ENCODE results near the gene TIAM1.

TIAM1 gene

DNA sequence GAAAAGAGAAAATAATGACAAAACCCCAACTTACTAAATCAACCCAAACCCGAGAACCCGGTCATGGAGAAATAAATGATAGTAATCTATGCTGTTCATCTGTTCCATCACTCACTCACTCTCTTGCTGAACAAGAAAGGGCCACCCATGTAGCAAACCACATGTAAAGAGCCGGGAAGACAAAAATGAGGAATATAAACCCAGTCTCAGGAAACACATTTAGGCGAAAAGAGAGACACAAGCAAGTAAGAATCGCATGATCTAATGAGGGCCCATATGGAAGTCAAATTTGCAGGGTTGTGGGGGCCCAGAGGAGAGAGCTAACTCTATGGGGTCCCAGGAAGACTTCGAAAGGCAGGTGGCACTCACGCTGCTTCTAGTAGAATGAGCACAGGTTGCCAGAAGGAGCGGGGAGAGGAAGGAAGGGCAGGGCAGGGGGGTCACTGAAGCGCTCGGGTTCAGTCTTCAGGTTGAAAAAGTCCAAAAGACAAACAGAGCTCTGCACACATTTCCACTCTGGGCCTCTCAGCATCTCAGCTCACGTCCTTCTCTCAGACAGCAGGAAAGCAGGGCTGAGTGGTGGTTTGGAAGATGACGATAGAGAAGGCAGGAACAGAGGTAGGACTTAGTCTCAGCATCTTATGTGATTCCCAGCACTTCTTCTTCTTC, 162.8 kb downstream of the TIAM1 start:
- no peak overlapping the region for H3K4me3 ChIP-seq (ENCODE audit: control insufficient read depth, low read depth, low read length)
- DNase-seq (ENCODE audit: low read depth), result no peak
- no peak for TF ChIP-seq CTCF (conservative IDR thresholded peaks at IDR 0.05; ENCODE audit: control insufficient read depth, insufficient read depth, low read depth, low read length)

DNA sequence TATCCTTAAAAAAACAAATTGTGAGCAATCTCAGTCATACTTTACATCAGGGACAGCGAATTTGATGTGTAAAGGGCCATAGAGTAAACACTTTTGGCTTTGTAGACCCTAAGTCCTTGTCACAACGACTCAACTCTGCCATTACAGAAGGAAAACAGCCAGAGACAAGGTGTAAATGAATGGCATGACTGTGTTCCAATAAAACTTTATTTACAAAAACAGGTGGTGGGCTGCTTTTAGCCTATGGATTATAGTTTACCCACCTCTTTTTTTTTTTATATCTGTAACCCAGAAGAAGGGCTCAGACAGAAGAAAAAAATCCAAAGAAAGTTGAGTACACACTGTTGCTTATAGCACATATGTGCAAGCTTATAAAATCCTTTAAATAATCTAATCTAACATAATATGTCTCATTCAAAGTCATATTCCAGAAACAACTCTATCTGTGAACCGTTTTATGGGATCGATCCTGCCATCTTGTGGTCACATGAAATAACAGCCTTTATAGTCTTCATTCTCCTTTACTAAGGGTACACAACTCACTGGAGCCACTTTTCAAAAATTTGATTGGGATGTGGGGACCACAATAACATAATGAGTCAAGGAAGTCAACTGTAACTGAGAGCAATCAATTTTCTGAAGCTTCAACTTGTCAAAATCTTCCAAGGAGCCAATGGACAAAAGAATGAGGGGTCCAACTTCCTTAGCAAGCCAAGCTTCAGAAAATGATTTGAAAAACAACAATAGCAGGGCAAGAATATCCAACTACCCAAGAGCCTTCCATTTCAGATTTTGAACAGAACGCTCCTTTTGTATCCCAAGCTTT, 163.6 kb downstream of the TIAM1 start:
- no peak overlapping the region for H3K4me3 ChIP-seq (ENCODE audit: control insufficient read depth, low read depth, low read length)
- DNase-seq (ENCODE audit: low read depth), result peak; percentile 59
- peak; percentile 63 for TF ChIP-seq CTCF (conservative IDR thresholded peaks at IDR 0.05; ENCODE audit: control insufficient read depth, insufficient read depth, low read depth, low read length)

GRCh38 chr21:31176725-31177124, 167.3 kb downstream of the TIAM1 start:
- TF ChIP-seq CTCF (conservative IDR thresholded peaks at IDR 0.05; ENCODE audit: control insufficient read depth, insufficient read depth, low read depth, low read length), result no peak
- H3K4me3 ChIP-seq (ENCODE audit: control insufficient read depth, low read depth, low read length), result no peak overlapping the region
- DNase-seq (ENCODE audit: low read depth), result no peak

- H3K4me3 ChIP-seq (ENCODE audit: control insufficient read depth, low read depth, low read length), result no peak overlapping the region
- DNase-seq (ENCODE audit: low read depth), result no peak
- TF ChIP-seq CTCF (conservative IDR thresholded peaks at IDR 0.05; ENCODE audit: control insufficient read depth, insufficient read depth, low read depth, low read length), result no peak
Observed at GRCh38 chr21:31176080-31176551, 167.9 kb downstream of the TIAM1 start.

GRCh38 chr21:31173881-31174555, 170.0 kb downstream of the TIAM1 start:
- no peak overlapping the region for H3K4me3 ChIP-seq (ENCODE audit: control insufficient read depth, low read depth, low read length)
- no peak for DNase-seq (ENCODE audit: low read depth)
- no peak for TF ChIP-seq CTCF (conservative IDR thresholded peaks at IDR 0.05; ENCODE audit: control insufficient read depth, insufficient read depth, low read depth, low read length)

DNA sequence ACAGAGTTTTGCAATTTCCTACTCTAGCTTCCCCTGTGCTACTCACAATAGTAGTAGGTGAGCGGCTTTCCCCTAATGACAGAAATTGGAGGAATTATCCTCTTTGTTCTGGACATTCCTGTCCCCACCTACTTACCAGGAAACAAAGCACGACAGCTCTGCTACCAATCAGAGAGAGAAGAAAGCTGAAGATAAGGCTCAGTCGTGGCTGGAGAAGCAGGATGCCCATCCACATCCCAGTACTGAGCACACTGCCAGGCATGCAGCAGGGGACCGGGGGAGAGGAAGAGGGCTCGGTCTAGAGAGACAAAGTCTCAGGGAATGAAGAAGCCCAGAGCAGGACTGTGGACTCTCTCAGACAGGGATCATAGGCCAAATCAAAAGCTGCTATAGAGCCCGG, 171.7 kb downstream of the TIAM1 start:
- DNase-seq (ENCODE audit: low read depth), result no peak
- no peak overlapping the region for H3K4me3 ChIP-seq (ENCODE audit: control insufficient read depth, low read depth, low read length)
- no peak for TF ChIP-seq CTCF (conservative IDR thresholded peaks at IDR 0.05; ENCODE audit: control insufficient read depth, insufficient read depth, low read depth, low read length)
